ENCODE measurements around the gene LDLRAD3.

- TF ChIP-seq GABPA (IDR thresholded peaks at IDR 0.05; ENCODE audit: low read depth) (no peak), RFX5 (IDR thresholded peaks at IDR 0.05; ENCODE audit: low read length) (no peak), GATA2 (CRISPR knock-in tag; IDR thresholded peaks at IDR 0.05) (no peak), RAD21 (IDR thresholded peaks at IDR 0.05; ENCODE audit: low read length) (no peak), MAX (IDR thresholded peaks at IDR 0.05; ENCODE audit: low read depth) (no peak), CTCF (IDR thresholded peaks at IDR 0.05) (no peak), ZBTB33 (IDR thresholded peaks at IDR 0.05; ENCODE audit: borderline replicate concordance, low read depth) (no peak)
These were observed 54.8 kb downstream of the LDLRAD3 start for GRCh38 chr11:35998634-35999033.

Data from SK-N-SH (cell line).